K562 (cell line): ENCODE results near the gene USP27X. TPM values are rescaled to one million over a fixed set of nuclear protein-coding genes. Genes with fewer than 3 reads are reported as not detected.

Experiments used
- ARID3A ChIP-seq: IDR thresholded peaks from 2 replicates; pipeline ENCODE4 v1.6.1; 2012; ENCODE audit warnings: low read depth, low read length, improper control_type of control experiment, borderline replicate concordance
- CAMTA2 ChIP-seq: fragments of 250-450 bp; sonication (Bioruptor Pico); conservative IDR thresholded peaks from 2 replicates; pipeline ENCODE4 v1.5.1; 2022
- ERF ChIP-seq: fragments of 450-650 bp; formaldehyde crosslinking; IDR thresholded peaks from 2 replicates; pipeline ENCODE4 v1.4.0; 2020; ENCODE audit warnings: mild to moderate bottlenecking, mixed read lengths
- HDAC3 ChIP-seq: fragments of 450-650 bp; IDR thresholded peaks from 2 replicates; pipeline ENCODE4 v1.6.1; 2018; ENCODE audit warnings: borderline replicate concordance, mild to moderate bottlenecking, moderate library complexity; ENCODE audit not compliant: partially characterized antibody
- JUND ChIP-seq, 2 experiments: IDR thresholded peaks; 2 replicates in 1 of 2; 3 replicates in 1 of 2; pipeline ENCODE4 v1.6.1; 2011; ENCODE audit warnings: borderline replicate concordance in 2 of 2, low read depth in 2 of 2, low read length in 2 of 2, improper control_type of control experiment in 1 of 2, missing biosample characterization in 1 of 2, missing genetic modification characterization in 1 of 2, missing genetic modification reagents in 1 of 2
- PRPF4 ChIP-seq: fragments of 200-400 bp; formaldehyde crosslinking; IDR thresholded peaks from one replicate; pipeline ENCODE4 v1.6.1; 2017; ENCODE audit warnings: low read length, low read depth, mild to moderate bottlenecking; ENCODE audit not compliant: insufficient read depth, poor library complexity, severe bottlenecking
- RBM14 ChIP-seq: fragments of 200-400 bp; formaldehyde crosslinking; IDR thresholded peaks from 2 replicates; pipeline ENCODE4 v1.6.1; 2018; ENCODE audit warnings: low read depth, mild to moderate bottlenecking, low read length, moderate library complexity, borderline replicate concordance; ENCODE audit not compliant: insufficient read depth
- RFX1 ChIP-seq: fragments of 450-650 bp; IDR thresholded peaks from 2 replicates; pipeline ENCODE4 v1.6.1; 2016; ENCODE audit warnings: mild to moderate bottlenecking, moderate library complexity
- SMC3 ChIP-seq: conservative IDR thresholded peaks from 2 replicates; pipeline ENCODE4 v1.6.1; 2011; ENCODE audit warnings: low read depth, low read length, improper control_type of control experiment; ENCODE audit not compliant: insufficient read depth
- TAL1 ChIP-seq: fragments of 450-650 bp; IDR thresholded peaks from 2 replicates; pipeline ENCODE4 v1.6.1; 2016; ENCODE audit warnings: mild to moderate bottlenecking
- ZBTB40 ChIP-seq, 2 experiments: fragments of 450-650 bp in 1 of 2; sonication (generic) in 1 of 2; formaldehyde crosslinking in 1 of 2; IDR thresholded peaks; 2 replicates each; pipeline versions ENCODE4 v1.7.1 to v1.9.0; 2016 to 2022; ENCODE audit warnings: inconsistent platforms in 1 of 2, mild to moderate bottlenecking in 1 of 2, missing genetic modification reagents in 1 of 2
- ZNF253 ChIP-seq: fragments of 250-450 bp; sonication (Bioruptor Pico); conservative IDR thresholded peaks from 2 replicates; pipeline ENCODE4 v1.6.1; 2021; ENCODE audit warnings: mild to moderate bottlenecking
- polyA plus RNA-seq, 8 experiments: library from polyadenylated mRNA; depleted of rRNA in 4 of 8; stranded (reverse) in 5 of 8; unstranded in 3 of 8; fragments of >200 nt; fragmentation: Nextera tagmentation in 2 of 8; fragmentation: Illumina TruSeq in 1 of 8; extraction: Ambion mirVana in 2 of 8; extraction: Trizol in 1 of 8; gene quantifications; 2 replicates each; pipeline versions ENCODE4 v1.2.1 to v1.2.3, GENCODE V29; 2011 to 2014; ENCODE audit warnings: inconsistent platforms in 1 of 8, missing spikeins in 1 of 8
- total RNA-seq, 7 experiments: library from RNA; depleted of rRNA in 6 of 7; stranded (reverse); fragments of >200 nt in 6 of 7; fragmentation: Illumina TruSeq in 2 of 7; extraction: Trizol in 2 of 7; gene quantifications; 2 replicates each; pipeline versions ENCODE4 v1.2.1 to v1.2.3, GENCODE V29; 2011 to 2021; ENCODE audit warnings: low replicate concordance in 1 of 7
- TF ChIP-seq, protein P1 (sequence below): fragments of 450-650 bp; IDR thresholded peaks from 2 replicates; pipeline ENCODE4 v1.6.1; 2016; ENCODE audit warnings: missing biosample characterization, missing genetic modification characterization

The USP27X gene
- total and polyA plus RNA-seq, 9 of the 15 experiments (the other 6 are each of a cell fraction or from before 2014, with no cell fraction given), result 0.15 to 4.7 (median 1.6) TPM

- TF ChIP-seq ZNF253 (no peak), RFX1 (no peak), ARID3A (no peak), ERF (CRISPR knock-in tag) (no peak), TAL1 (no peak), HDAC3 (no peak), RBM14 (no peak), ZBTB40 (IDR thresholded peaks at IDR 0.05) (0 out of 2 replicates have a peak, but pooled peaks have one; percentile 52), ZBTB40 (CRISPR knock-in tag; IDR thresholded peaks at IDR 0.05) (no peak), JUND (IDR thresholded peaks at IDR 0.05; ENCODE audit: borderline replicate concordance, low read depth, low read length) (0 out of 2 replicates have a peak, but pooled peaks have one; percentile 2), JUND (tag; IDR thresholded peaks at IDR 0.05; ENCODE audit: borderline replicate concordance, low read depth, low read length) (no peak), PRPF4 (no peak), CAMTA2 (no peak), SMC3 (0 out of 2 replicates have a peak, but pooled peaks have one; percentile 8)
- TF ChIP-seq, protein P1, sequence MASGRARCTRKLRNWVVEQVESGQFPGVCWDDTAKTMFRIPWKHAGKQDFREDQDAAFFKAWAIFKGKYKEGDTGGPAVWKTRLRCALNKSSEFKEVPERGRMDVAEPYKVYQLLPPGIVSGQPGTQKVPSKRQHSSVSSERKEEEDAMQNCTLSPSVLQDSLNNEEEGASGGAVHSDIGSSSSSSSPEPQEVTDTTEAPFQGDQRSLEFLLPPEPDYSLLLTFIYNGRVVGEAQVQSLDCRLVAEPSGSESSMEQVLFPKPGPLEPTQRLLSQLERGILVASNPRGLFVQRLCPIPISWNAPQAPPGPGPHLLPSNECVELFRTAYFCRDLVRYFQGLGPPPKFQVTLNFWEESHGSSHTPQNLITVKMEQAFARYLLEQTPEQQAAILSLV (tag), result no peak
Measured at GRCh38 chrX:49878834-49879655, at the start of gene USP27X (continued).
